ENCODE data around the gene GRM8.

GRCh38 chr7:127264219-127264618 lies 11.5 kb upstream of the GRM8 start:
- TF ChIP-seq, protein P1, sequence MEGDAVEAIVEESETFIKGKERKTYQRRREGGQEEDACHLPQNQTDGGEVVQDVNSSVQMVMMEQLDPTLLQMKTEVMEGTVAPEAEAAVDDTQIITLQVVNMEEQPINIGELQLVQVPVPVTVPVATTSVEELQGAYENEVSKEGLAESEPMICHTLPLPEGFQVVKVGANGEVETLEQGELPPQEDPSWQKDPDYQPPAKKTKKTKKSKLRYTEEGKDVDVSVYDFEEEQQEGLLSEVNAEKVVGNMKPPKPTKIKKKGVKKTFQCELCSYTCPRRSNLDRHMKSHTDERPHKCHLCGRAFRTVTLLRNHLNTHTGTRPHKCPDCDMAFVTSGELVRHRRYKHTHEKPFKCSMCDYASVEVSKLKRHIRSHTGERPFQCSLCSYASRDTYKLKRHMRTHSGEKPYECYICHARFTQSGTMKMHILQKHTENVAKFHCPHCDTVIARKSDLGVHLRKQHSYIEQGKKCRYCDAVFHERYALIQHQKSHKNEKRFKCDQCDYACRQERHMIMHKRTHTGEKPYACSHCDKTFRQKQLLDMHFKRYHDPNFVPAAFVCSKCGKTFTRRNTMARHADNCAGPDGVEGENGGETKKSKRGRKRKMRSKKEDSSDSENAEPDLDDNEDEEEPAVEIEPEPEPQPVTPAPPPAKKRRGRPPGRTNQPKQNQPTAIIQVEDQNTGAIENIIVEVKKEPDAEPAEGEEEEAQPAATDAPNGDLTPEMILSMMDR (IDR thresholded peaks at IDR 0.05): no peak
- TF ChIP-seq POLR2A (IDR thresholded peaks at IDR 0.05) (no peak), EP300 (IDR thresholded peaks at IDR 0.05) (no peak), POLR2AphosphoS5 (IDR thresholded peaks at IDR 0.05) (no peak)

Data from upper lobe of left lung (tissue), 4 donors.